SK-N-SH treated with all-trans-retinoic acid at 6 μM for 48 hours (cell line): ENCODE results near the gene MAN1A1.

Source experiments
- ARNTL ChIP-seq: fragments of 450-650 bp; formaldehyde crosslinking; IDR thresholded peaks from 2 replicates; pipeline ENCODE4 v1.5.0; 2020; ENCODE audit warnings: low read depth, mild to moderate bottlenecking, moderate library complexity, borderline replicate concordance
- BACH2 ChIP-seq: fragments of 250-450 bp; sonication (Bioruptor Pico); IDR thresholded peaks from 2 replicates; pipeline ENCODE4 v1.9.0; 2021; ENCODE audit warnings: mild to moderate bottlenecking, borderline replicate concordance
- CREB5 ChIP-seq: fragments of 250-450 bp; sonication (Bioruptor Pico); IDR thresholded peaks from 2 replicates; pipeline ENCODE4 v1.5.1; 2020; ENCODE audit warnings: low read depth, mild to moderate bottlenecking, moderate library complexity
- ESRRG ChIP-seq: fragments of 250-450 bp; sonication (Bioruptor Pico); IDR thresholded peaks from 2 replicates; pipeline ENCODE4 v1.6.1; 2021; ENCODE audit warnings: mild to moderate bottlenecking
- ISL1 ChIP-seq: fragments of 250-450 bp; sonication (Bioruptor Pico); IDR thresholded peaks from 2 replicates; pipeline ENCODE4 v2.1.2; 2022; ENCODE audit warnings: mild to moderate bottlenecking, moderate library complexity
- OSR1 ChIP-seq: fragments of 250-450 bp; sonication (Bioruptor Pico); IDR thresholded peaks from 2 replicates; pipeline ENCODE4 v1.8.0; 2022; ENCODE audit warnings: moderate library complexity, mild to moderate bottlenecking, inconsistent platforms
- PATZ1 ChIP-seq: fragments of 250-450 bp; sonication (Bioruptor Pico); IDR thresholded peaks from 2 replicates; pipeline ENCODE4 v1.8.0; 2020; ENCODE audit warnings: mild to moderate bottlenecking, moderate library complexity, borderline replicate concordance
- POU6F1 ChIP-seq: fragments of 250-450 bp; sonication (Bioruptor Pico); IDR thresholded peaks from 2 replicates; pipeline ENCODE4 v1.8.0; 2021; ENCODE audit warnings: low read depth, mild to moderate bottlenecking, moderate library complexity, borderline replicate concordance
- PPARA ChIP-seq: fragments of 250-450 bp; sonication (Bioruptor Pico); IDR thresholded peaks from 2 replicates; pipeline ENCODE4 v1.5.0; 2020; ENCODE audit warnings: mild to moderate bottlenecking, borderline replicate concordance
- RARB ChIP-seq: fragments of 250-450 bp; sonication (Bioruptor Pico); IDR thresholded peaks from 2 replicates; pipeline ENCODE4 v1.8.0; 2021; ENCODE audit warnings: mild to moderate bottlenecking, moderate library complexity
- TOX ChIP-seq: fragments of 250-450 bp; sonication (Bioruptor Pico); IDR thresholded peaks from 2 replicates; pipeline ENCODE4 v1.8.0; 2021; ENCODE audit warnings: mild to moderate bottlenecking, moderate library complexity, borderline replicate concordance
- ZFP30 ChIP-seq: fragments of 450-650 bp; formaldehyde crosslinking; IDR thresholded peaks from 2 replicates; pipeline ENCODE4 v1.5.0; 2022; ENCODE audit warnings: mild to moderate bottlenecking, moderate library complexity
- ZNF70 ChIP-seq: fragments of 450-650 bp; formaldehyde crosslinking; IDR thresholded peaks from 2 replicates; pipeline ENCODE4 v1.5.0; 2020; ENCODE audit warnings: mild to moderate bottlenecking, moderate library complexity

GRCh38 chr6:119296036-119297035, 53.2 kb downstream of the MAN1A1 start:
- no peak for TF ChIP-seq ZFP30 (CRISPR knock-in tag)
- TF ChIP-seq POU6F1 (CRISPR knock-in tag) = no peak
- TF ChIP-seq ARNTL = no peak
- TF ChIP-seq PPARA (CRISPR knock-in tag) = no peak
- TF ChIP-seq BACH2 (CRISPR knock-in tag) = no peak
- no peak for TF ChIP-seq CREB5
- no peak for TF ChIP-seq TOX (CRISPR knock-in tag)
- no peak for TF ChIP-seq ISL1 (CRISPR knock-in tag)
- TF ChIP-seq OSR1 (CRISPR knock-in tag) = no peak
- no peak for TF ChIP-seq RARB
- TF ChIP-seq ZNF70 (CRISPR knock-in tag) = no peak
- no peak for TF ChIP-seq PATZ1 (CRISPR knock-in tag)
- no peak for TF ChIP-seq ESRRG
